Activated naive CD4-positive, alpha-beta T cell treated with anti-CD3 and anti-CD28 coated beads for 36 hours (primary cell): ENCODE data around the gene HDAC7. TPM values are rescaled to one million over a fixed set of nuclear protein-coding genes. Genes with fewer than 3 reads are reported as not detected.

ENCODE experiments used
- CTCF ChIA-PET: fragments of 350-600 bp; sonication (Branson Sonifier 250); formaldehyde crosslinking; loops from one replicate; lab custom pipeline; 2021; ENCODE audit warnings: antibody characterized with exemption; lab: Charles Lee
- DNase-seq: peaks from one replicate; pipeline ENCODE4 v3.0.0-alpha.2; 2020
- H3K27ac Mint-ChIP-seq: one replicate; pipeline ENCODE4 v1.8.0; 2021; ENCODE audit warnings: mild to moderate bottlenecking, mixed read lengths
- H3K27me3 Mint-ChIP-seq: one replicate; pipeline ENCODE4 v1.8.0; 2021; ENCODE audit warnings: low read depth, mixed read lengths
- H3K36me3 Mint-ChIP-seq: one replicate; pipeline ENCODE4 v1.8.0; 2021; ENCODE audit warnings: low read depth, mixed read lengths
- H3K4me1 Mint-ChIP-seq: one replicate; pipeline ENCODE4 v1.8.0; 2021; ENCODE audit warnings: low read depth, mixed read lengths
- H3K4me3 Mint-ChIP-seq: one replicate; pipeline ENCODE4 v1.8.0; 2021; ENCODE audit warnings: mild to moderate bottlenecking, moderate library complexity, mixed read lengths
- H3K9me3 Mint-ChIP-seq: one replicate; pipeline ENCODE4 v1.8.0; 2021; ENCODE audit warnings: mixed read lengths
- intact Hi-C: fragments of 100-400 bp; cut with micrococcal nuclease; formaldehyde crosslinking; loops from one replicate; pipeline ENCODE4 v1.15.1; 2023
- total RNA-seq, 2 experiments: library from RNA; stranded (reverse); gene quantifications; one replicate each; pipeline ENCODE4 v1.2.3, GENCODE V29; 2021

The HDAC7 gene
- total RNA-seq, 2 experiments from 2014 or later: 272 to 289 TPM

DNA sequence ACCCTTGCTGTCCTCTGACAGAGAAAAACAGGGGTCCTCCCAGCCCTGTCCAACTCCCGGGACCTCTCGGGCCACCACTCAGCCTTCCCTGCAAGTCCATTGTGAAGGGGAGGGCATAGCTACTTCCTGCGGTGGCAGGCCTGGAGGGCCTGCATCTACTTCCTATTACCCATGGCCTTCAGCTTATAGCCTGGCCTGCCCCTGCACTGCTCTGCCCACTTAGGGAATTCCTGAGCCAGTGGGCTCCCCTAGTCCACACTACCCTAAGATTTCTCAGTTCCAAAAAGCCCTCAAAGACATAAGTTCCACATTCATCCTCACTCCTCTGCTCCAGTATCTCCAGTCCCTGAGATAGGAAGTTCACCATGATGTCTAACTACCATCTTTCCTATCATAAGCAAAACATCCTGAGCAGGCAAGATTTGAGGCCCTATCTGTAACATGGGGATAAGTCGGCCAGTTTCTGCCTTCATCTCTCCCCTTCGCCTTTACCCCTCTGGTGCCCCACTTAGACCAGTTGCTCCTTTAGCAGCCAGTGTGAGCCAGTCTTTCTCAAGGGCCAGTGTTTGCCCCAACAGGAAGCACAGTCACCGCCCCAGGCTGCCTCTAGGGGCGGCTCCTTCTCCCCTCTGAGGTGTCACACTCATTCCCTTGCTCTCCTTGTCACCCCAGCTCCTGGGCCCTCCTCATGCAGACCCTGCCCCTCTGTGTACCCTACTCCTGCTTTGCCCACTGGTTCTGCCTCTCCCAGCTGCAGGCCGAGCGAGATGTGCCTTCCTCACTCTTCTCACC, 10.9 kb downstream of the HDAC7 start:
- Mint-ChIP-seq H3K27me3 (no peaks in the 10 kb centered on the region), H3K9me3 (no peaks in the 10 kb centered on the region), H3K4me3 (peak overlapping the region; percentile 71), H3K27ac (peak overlapping the region; percentile 98), H3K4me1 (peaks cover 86% of the 10 kb centered on the region), H3K36me3 (peaks cover 57% of the 10 kb centered on the region)
- CTCF ChIA-PET: interaction anchor here (0.5 to 27.8 kb wide), 18 partner anchors 9 to 168 kb away, joined by 3 to 848 read pairs (median 5); partner anchors contain the start of gene HDAC7
- DNase-seq: peak; percentile 84
- intact Hi-C loops: loop anchor here (1.0 to 2.0 kb wide), 7 partner anchors 9 to 1598 kb away; partner anchors contain the start of gene SLC48A1

DNA sequence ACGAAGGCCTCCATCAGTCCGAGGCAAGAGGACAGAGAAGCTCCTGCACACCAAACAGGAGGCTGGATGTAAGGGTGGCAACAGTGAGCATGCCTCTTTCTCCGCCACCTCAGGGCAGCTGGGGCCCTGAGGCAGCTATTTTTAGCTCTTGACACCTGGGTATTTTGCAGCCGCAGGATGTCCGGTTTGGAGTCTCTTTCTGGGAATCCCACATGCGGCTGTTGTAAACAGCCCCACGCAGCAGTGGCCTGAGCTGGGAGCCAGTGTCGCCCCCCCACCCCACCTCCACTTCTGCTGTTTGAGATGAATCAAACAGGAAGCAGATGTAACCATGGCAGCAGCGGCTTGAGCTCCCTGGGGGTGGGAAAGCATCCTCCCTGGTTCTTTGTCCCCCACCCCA, 11.7 kb downstream of the HDAC7 start:
- no peaks in the 10 kb centered on the region for H3K27me3 Mint-ChIP-seq
- DNase-seq: peak; percentile 97
- peak overlapping the region; percentile 71 for H3K4me3 Mint-ChIP-seq
- intact Hi-C loops: loop anchor here (1.0 to 2.0 kb wide), 7 partner anchors 9 to 1597 kb away; partner anchors contain the start of gene SLC48A1
- H3K27ac Mint-ChIP-seq: peak overlapping the region; percentile 98
- peaks cover 56% of the 10 kb centered on the region for H3K36me3 Mint-ChIP-seq
- CTCF ChIA-PET: interaction anchor here (0.6 to 27.8 kb wide), 21 partner anchors 9 to 93 kb away, joined by 3 to 848 read pairs (median 5); partner anchors contain the start of gene HDAC7
- H3K4me1 Mint-ChIP-seq: peaks cover 90% of the 10 kb centered on the region
- H3K9me3 Mint-ChIP-seq: no peaks in the 10 kb centered on the region

DNA sequence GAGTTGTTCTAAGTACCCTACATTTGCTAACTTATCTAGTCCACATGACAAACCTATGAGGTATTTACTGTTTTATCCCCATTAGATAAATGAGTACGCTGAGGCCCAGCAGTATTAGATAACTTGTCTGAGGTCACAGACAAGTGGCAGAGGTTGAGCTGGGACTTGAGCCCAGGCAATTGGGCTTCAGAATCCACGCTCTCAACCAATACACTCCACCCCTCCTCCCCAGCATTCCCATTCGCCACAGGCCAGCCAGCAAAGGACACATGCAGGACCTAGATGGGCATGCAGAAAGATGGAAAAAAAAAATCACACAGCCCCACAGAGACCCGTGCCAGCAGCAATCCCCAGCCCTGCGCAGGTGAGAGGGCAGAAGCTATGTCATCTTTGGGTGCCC, 12.4 kb downstream of the HDAC7 start:
- Mint-ChIP-seq H3K27ac (peak overlapping the region; percentile 98), H3K4me3 (peak overlapping the region; percentile 71), H3K27me3 (no peaks in the 10 kb centered on the region), H3K36me3 (peaks cover 53% of the 10 kb centered on the region), H3K4me1 (peaks cover 95% of the 10 kb centered on the region), H3K9me3 (no peaks in the 10 kb centered on the region)
- intact Hi-C loops: no loop called here
- CTCF ChIA-PET: interaction anchor here (0.6 to 27.8 kb wide), 20 partner anchors 9 to 92 kb away, joined by 3 to 848 read pairs (median 5); no protein-coding TSS in a partner anchor
- DNase-seq: no peak

DNA sequence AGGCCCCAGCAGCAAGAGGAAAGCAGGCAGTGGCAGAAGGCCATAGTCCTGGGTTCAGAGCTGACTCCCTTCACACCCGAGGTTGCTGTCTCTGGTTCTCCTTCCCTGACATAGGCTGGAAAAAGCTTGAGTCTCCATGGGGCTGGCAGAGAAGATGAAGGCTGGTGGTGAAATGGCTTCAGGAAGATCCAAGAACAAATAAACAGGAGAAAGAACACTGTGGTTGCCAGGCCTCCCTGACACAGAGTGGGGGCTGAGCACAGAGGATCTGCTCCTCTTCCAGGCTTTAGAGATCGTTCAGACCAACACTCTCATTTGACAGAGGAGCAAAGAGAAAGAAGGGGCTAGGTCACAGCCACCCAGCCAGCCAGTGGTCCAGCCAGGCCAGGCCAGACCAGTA, 14.3 kb downstream of the HDAC7 start:
- H3K4me3 Mint-ChIP-seq: peak overlapping the region; percentile 36
- intact Hi-C loops: no loop called here
- no peaks in the 10 kb centered on the region for H3K9me3 Mint-ChIP-seq
- H3K36me3 Mint-ChIP-seq: peaks cover 44% of the 10 kb centered on the region
- H3K27ac Mint-ChIP-seq: peak overlapping the region; percentile 98
- peaks cover 95% of the 10 kb centered on the region for H3K4me1 Mint-ChIP-seq
- no peaks in the 10 kb centered on the region for H3K27me3 Mint-ChIP-seq
- no peak for DNase-seq
- CTCF ChIA-PET: interaction anchor here (1.7 to 27.8 kb wide), 3 partner anchors 12 to 29 kb away, joined by 6 to 848 read pairs (median 46); no protein-coding TSS in a partner anchor

DNA sequence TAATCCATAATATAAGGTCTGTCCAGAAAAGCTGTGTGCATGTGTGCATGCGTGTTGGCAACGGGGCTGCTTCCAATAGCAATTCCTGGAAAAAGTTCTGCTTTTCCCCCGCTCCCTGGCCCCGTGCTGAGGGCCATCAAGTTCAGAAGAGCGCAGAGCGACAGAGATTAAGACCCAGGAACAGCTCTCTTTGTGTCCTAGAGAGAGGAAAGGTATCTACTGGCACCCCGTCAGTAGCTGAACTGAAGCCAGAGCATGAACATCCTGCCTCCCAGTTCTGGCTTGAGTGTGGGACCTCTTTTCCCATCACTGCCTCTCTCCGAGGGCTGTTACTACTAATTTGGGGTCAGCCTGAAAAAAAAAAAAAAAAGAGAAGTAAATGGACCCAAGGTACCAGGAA, 15.5 kb downstream of the HDAC7 start:
- H3K27ac Mint-ChIP-seq: peak overlapping the region; percentile 98
- H3K9me3 Mint-ChIP-seq: no peaks in the 10 kb centered on the region
- CTCF ChIA-PET: interaction anchor here (0.6 to 27.8 kb wide), 9 partner anchors 8 to 145 kb away, joined by 3 to 848 read pairs (median 4); partner anchors contain the start of gene SLC48A1
- peak overlapping the region; percentile 19 for H3K4me3 Mint-ChIP-seq
- no peak for DNase-seq
- no peaks in the 10 kb centered on the region for H3K27me3 Mint-ChIP-seq
- peaks cover 97% of the 10 kb centered on the region for H3K4me1 Mint-ChIP-seq
- intact Hi-C loops: no loop called here
- H3K36me3 Mint-ChIP-seq: peaks cover 42% of the 10 kb centered on the region

DNA sequence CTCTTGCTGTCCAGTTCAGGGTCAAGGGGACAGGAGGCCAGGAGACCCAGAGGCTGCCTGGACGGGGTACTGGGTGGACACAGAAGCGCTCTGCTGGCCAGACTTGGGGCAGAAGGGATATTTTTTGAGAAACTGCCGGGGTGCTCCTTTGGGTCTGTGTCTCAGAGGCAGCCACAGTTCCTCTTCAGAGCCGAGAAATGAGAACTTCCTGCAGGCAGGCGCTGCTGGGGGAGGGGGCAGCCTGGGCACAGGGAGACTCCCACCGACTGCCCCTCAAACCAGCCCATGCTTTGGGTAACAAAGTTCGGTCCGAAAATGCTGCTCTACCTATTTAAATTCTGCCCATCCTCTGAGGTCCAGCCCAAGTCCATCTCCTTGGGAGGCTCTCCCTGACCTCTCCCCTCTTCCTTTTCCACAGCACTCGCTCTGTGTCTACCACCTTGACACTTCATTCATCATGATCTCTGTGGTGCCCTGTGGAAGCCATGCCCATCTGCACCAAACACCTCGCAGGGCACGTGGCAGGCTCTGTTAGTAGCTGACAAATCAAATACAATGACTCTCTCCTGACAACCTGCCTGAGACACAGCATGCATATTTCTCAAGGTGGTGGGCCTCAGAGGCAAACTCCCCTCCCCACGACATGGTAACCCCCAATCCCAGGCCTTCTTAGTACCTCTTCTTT, 16.4 kb downstream of the HDAC7 start:
- CTCF ChIA-PET: interaction anchor here (1.4 to 27.8 kb wide), 5 partner anchors 9 to 60 kb away, joined by 4 to 848 read pairs (median 20); no protein-coding TSS in a partner anchor
- H3K36me3 Mint-ChIP-seq: peaks cover 44% of the 10 kb centered on the region

DNA sequence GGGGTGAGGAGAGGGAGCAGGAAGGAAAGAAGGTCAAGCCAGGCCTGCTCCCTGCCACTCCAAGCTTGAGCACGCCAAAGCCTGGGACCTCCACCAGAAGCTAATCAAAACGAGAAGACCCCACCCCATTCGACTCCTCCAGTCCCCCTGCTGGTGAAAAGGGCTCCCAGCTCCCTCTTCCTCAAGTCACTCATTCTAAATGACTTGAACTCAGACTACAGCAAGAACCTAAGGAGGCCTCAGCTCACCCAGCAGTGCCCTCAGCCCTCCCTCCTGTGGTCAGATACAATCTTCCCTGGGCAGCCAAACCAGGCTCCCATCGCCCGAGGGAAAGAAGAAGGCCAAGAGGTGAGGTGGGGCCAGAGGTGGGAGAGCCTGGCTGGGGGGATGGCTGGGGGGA, 17.4 kb downstream of the HDAC7 start:
- peak; percentile 49 for DNase-seq
- Mint-ChIP-seq H3K4me1 (peaks cover 86% of the 10 kb centered on the region), H3K27me3 (no peaks in the 10 kb centered on the region), H3K9me3 (no peaks in the 10 kb centered on the region), H3K27ac (peak overlapping the region; percentile 98), H3K36me3 (peaks cover 41% of the 10 kb centered on the region), H3K4me3 (peak overlapping the region; percentile 22)
- CTCF ChIA-PET: interaction anchor here (0.7 to 27.8 kb wide), 12 partner anchors 10 to 87 kb away, joined by 3 to 848 read pairs (median 6); no protein-coding TSS in a partner anchor
- intact Hi-C loops: loop anchor here (2.0 kb wide), 1 partner anchor 14 kb away; no protein-coding TSS in a partner anchor

More for the DNA sequence above, 16.4 kb downstream of the HDAC7 start:
- peak; percentile 60 for DNase-seq
- Mint-ChIP-seq H3K27me3 (no peaks in the 10 kb centered on the region), H3K4me1 (peaks cover 94% of the 10 kb centered on the region), H3K27ac (peak overlapping the region; percentile 98), H3K9me3 (no peaks in the 10 kb centered on the region), H3K4me3 (peak overlapping the region; percentile 19)
- intact Hi-C loops: loop anchor here (2.0 kb wide), 1 partner anchor 13 kb away; no protein-coding TSS in a partner anchor

DNA sequence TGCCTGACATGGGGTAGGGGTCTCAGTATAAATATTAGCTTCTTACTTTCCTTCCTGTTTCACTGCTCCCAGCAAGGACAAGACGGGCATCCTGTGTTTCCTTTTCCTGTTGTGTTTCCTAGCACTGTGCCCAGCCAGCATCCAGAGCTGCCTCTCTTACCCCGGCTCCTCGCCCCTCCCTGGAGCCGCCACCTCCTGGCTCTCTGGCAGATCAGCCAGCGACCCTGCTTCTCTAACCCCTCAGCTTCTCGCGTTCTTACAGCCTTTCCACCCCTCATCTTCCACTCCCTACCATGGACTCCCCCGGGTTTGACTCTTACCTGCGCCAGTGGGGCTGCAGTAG, 17.8 kb downstream of the HDAC7 start:
- intact Hi-C loops: loop anchor here (1.0 to 2.0 kb wide), 2 partner anchors 15 to 35 kb away; no protein-coding TSS in a partner anchor
- Mint-ChIP-seq H3K9me3 (no peaks in the 10 kb centered on the region), H3K4me3 (no peak overlapping the region), H3K36me3 (peaks cover 39% of the 10 kb centered on the region), H3K4me1 (peaks cover 82% of the 10 kb centered on the region), H3K27ac (peak overlapping the region; percentile 98), H3K27me3 (no peaks in the 10 kb centered on the region)
- CTCF ChIA-PET: interaction anchor here (0.7 to 27.8 kb wide), 12 partner anchors 10 to 162 kb away, joined by 3 to 848 read pairs (median 6); partner anchors contain the start of gene TMEM106C
- no peak for DNase-seq

DNA sequence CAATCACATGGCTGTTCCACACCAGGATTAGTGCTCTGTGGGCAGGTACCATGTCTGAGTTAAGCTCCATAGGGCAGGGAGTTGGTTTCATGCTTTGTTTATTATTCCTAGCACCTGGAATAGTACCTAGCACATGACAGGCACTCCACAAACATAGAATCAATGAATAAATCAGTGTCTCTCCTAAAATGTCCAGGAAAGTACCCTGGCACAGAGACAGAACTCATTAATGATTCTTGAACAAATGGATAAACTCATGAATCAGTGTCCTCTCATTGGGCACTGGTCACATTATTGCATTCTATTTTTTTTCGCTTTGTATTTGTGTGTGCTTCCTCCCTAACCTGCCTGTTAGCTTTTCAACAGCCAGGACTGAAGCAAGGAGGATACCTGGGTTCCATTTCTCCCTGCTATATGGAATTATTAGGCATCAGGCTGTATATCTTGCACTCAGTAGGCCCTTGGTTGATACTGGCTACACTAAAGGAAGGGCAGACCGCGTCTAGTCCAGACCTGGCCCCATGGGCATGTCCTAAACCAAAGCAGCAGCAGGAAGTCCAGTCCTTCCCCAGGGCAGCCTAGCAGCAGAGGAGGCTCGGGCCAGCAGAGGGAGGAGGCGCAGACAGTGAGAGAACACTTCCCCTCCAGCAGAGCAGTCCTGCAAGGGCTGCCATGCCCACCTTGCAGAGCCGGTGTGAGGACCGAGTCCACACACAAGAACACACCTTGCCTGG, 18.4 kb downstream of the HDAC7 start:
- DNase-seq: no peak
- intact Hi-C loops: loop anchor here (1.0 kb wide), 1 partner anchor 36 kb away; no protein-coding TSS in a partner anchor

DNA sequence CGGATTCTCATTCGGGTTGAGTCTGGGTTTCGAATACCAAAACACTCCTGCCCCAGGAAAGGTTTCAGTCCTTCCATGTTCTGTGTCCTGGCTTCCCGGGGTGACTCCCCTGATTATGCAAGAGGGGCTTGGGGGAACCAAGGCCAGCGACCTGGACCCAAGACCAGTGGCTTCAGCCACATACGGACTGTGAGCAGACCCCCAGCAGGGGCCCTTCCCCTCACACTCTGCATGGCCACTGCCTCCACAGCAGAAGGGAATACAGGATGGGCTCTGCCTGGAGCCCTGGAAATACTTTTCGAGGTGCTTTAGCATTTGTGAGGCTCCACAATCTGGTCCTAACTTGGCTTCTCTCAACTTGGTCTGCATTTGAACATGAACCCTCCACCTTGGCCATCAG, 19.1 kb downstream of the HDAC7 start:
- no peak for DNase-seq
- CTCF ChIA-PET: interaction anchor here (0.6 to 27.8 kb wide), 7 partner anchors 17 to 163 kb away, joined by 3 to 848 read pairs (median 20); partner anchors contain the start of gene TMEM106C
- Mint-ChIP-seq H3K36me3 (peaks cover 34% of the 10 kb centered on the region), H3K4me3 (no peak overlapping the region), H3K27me3 (no peaks in the 10 kb centered on the region), H3K4me1 (peaks cover 69% of the 10 kb centered on the region), H3K9me3 (no peaks in the 10 kb centered on the region), H3K27ac (peak overlapping the region; percentile 76)
- intact Hi-C loops: no loop called here

More for the DNA sequence above, 18.4 kb downstream of the HDAC7 start:
- H3K27me3 Mint-ChIP-seq: no peaks in the 10 kb centered on the region
- H3K4me1 Mint-ChIP-seq: peaks cover 76% of the 10 kb centered on the region
- H3K9me3 Mint-ChIP-seq: no peaks in the 10 kb centered on the region
- CTCF ChIA-PET: interaction anchor here (0.6 to 27.8 kb wide), 10 partner anchors 16 to 162 kb away, joined by 3 to 848 read pairs (median 8); partner anchors contain the start of gene TMEM106C
- peaks cover 37% of the 10 kb centered on the region for H3K36me3 Mint-ChIP-seq
- H3K4me3 Mint-ChIP-seq: no peak overlapping the region
- peak overlapping the region; percentile 76 for H3K27ac Mint-ChIP-seq

DNA sequence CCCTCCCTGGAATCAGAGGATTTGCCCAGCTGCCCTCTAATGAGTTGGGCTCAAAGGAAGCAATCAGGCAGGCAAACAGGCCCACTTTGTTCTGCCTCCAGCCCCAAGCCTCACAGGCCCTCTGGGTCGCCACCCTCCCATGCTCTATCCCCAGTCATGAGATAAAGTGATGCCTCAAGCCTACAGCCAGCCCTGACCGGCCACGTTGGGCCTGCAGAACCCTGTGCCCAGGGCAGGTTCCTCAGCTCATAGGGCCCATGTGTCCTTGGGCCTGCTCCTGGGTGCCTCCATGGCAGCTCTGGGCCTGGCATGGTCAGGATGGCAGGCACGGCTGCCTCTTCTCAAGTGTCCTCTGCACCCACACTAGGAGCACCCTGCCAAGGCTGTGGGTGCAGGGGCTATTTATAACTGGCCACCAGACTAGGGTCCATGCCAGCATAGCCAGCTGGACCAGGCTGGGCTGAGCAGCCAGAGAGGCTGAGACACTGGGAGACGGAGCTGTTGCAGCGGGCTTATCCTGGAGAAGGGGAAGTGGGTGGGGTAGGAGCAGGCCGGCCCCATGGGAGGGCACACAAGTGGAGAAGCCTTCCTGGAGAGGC, 20.2 kb downstream of the HDAC7 start:
- peaks cover 58% of the 10 kb centered on the region for H3K4me1 Mint-ChIP-seq

More for the DNA sequence above, 20.2 kb downstream of the HDAC7 start:
- Mint-ChIP-seq H3K9me3 (no peaks in the 10 kb centered on the region), H3K27ac (peak overlapping the region; percentile 71), H3K4me3 (no peak overlapping the region), H3K36me3 (peaks cover 29% of the 10 kb centered on the region), H3K27me3 (no peaks in the 10 kb centered on the region)
- CTCF ChIA-PET: interaction anchor here (4.8 to 27.8 kb wide), 3 partner anchors 20 to 56 kb away, joined by 21 to 848 read pairs (median 23); no protein-coding TSS in a partner anchor
- intact Hi-C loops: no loop called here
- no peak for DNase-seq
